Spinal cord (tissue), 10 donors: Measurements from ENCODE around the gene UBE2E2. TPM values are rescaled to one million over a fixed set of nuclear protein-coding genes. Genes with fewer than 3 reads are reported as not detected.
A peak's percentile ranks its signal among the peaks of the same experiment; 100 is the strongest.

Experiments
- DNase-seq, 6 donors: peaks; one replicate each; pipeline versions ENCODE4 v3.0.0 to v3.0.0-alpha.2; 2013 to 2015; ENCODE audit warnings: low spot score in 6 of 6, low read depth in 4 of 6
- H3K27ac ChIP-seq: one replicate; pipeline ENCODE4 v1.5.1; 2013; ENCODE audit warnings: low read depth, low read length, control low read depth
- H3K27me3 ChIP-seq: one replicate; pipeline ENCODE4 v1.6.1; 2013; ENCODE audit warnings: low read length; ENCODE audit not compliant: control insufficient read depth, insufficient read depth
- H3K36me3 ChIP-seq: one replicate; pipeline ENCODE4 v1.6.1; 2013; ENCODE audit warnings: low read length; ENCODE audit not compliant: control insufficient read depth, insufficient read depth
- H3K4me1 ChIP-seq: one replicate; pipeline ENCODE4 v1.6.1; 2013; ENCODE audit warnings: low read length; ENCODE audit not compliant: control insufficient read depth, insufficient read depth
- H3K4me3 ChIP-seq: one replicate; pipeline ENCODE4 v1.5.1; 2013; ENCODE audit warnings: low read depth, low read length, control low read depth
- H3K9me3 ChIP-seq: one replicate; pipeline ENCODE4 v1.6.1; 2013; ENCODE audit warnings: low read length; ENCODE audit not compliant: control insufficient read depth, insufficient read depth
- WGBS: methylation state at CpG from one replicate; pipeline ENCODE4 v1.1.5; 2013; ENCODE audit warnings: missing lambda C conversion rate; ENCODE audit not compliant: insufficient coverage; 5-methylcytosine and 5-hydroxymethylcytosine counted together
- polyA plus RNA-seq, 2 donors: library from polyadenylated mRNA; unstranded; fragments of 120-200 nt; gene quantifications; one replicate each; pipeline ENCODE4 v1.2.1, GENCODE V29; 2013; ENCODE audit not compliant: insufficient read length in 2 of 2
- total RNA-seq, 2 donors: library from RNA; depleted of rRNA in 1 of 2; stranded (reverse); fragments of 120-200 nt in 1 of 2; fragments of >200 nt in 1 of 2; gene quantifications; one replicate each; pipeline versions ENCODE4 v1.2.3 to v1.2.4, GENCODE V29; 2013 to 2014
- donor health status: healthy.

Gene UBE2E2
- total and polyA plus RNA-seq, 4 donors, result 38.8 to 144 (median 82.6) TPM

DNA sequence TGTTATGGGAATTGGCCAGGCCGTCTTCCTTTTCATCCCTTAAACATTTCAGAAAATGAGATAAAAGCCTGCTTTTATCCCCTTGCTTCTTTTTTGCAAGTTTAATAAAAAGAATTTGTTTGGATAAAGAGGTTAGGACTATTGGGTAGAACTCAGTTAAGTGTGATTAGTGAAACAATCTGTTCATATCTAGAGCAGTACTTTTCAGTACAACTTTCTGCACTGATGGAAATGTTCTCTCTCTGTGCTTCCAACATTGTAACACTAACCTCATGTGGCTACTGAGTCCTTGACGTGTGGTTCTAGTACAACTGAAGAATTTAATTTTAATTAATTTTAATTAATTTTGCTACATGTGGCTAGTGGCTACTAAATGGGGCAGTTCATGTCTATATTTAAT, 246.9 kb downstream of the UBE2E2 start:
- Histone ChIP-seq H3K36me3 (no peaks in the 10 kb centered on the region), H3K4me1 (no peaks in the 10 kb centered on the region), H3K9me3 (no peaks in the 10 kb centered on the region), H3K27ac (no peak overlapping the region), H3K4me3 (no peak overlapping the region), H3K27me3 (no peaks in the 10 kb centered on the region)
- no CpG with 5 or more reads among the region's 2 CpGs for WGBS
- DNase-seq, result no peak

DNA sequence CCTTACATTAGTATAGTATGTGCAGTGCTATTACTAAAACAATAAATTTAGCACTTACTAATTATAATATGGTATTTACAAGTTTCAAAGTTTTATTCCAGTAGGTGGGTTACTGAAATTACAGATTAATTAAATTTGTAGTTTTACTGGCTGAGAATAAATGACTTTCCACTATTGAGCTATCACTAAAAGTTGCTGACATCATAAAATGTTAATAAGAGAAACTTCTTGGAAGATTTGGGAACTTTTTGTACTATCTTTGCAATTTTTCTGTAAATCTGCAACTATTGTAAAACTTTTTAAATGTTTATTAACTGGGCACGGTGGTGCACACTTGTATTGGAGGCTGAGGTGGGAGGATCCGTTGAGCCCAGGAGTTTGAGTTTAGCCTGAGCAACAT, 247.7 kb downstream of the UBE2E2 start:
- WGBS, result no CpG with 5 or more reads among the region's 2 CpGs
- no peaks in the 10 kb centered on the region for H3K27me3 ChIP-seq
- DNase-seq, result no peak
- no peaks in the 10 kb centered on the region for H3K36me3 ChIP-seq
- no peaks in the 10 kb centered on the region for H3K9me3 ChIP-seq
- no peak overlapping the region for H3K4me3 ChIP-seq
- no peak overlapping the region for H3K27ac ChIP-seq
- no peaks in the 10 kb centered on the region for H3K4me1 ChIP-seq

DNA sequence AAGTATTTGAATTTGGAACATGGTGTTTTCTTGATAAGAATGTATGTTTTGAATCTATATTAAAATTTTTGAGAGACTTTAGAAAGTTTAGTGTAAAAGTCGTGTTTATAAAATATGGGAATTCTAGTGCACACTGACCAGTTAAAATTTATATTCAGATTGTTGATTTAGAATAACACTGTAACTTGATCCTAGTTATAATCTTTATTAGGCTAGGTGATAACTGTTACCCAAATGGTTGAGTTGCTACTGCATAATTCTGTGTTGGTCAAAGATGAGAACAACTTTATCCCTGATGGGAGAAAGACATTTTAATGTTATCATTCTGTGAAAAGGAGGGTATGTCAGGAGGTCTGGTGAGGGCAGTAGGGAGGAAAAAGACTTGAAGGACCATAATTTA, 249.3 kb downstream of the UBE2E2 start:
- H3K4me3 ChIP-seq, result no peak overlapping the region
- peaks cover 2% of the 10 kb centered on the region for H3K9me3 ChIP-seq
- no CpG with 5 or more reads among the region's 1 CpG for WGBS
- DNase-seq, result no peak
- no peaks in the 10 kb centered on the region for H3K36me3 ChIP-seq
- no peaks in the 10 kb centered on the region for H3K4me1 ChIP-seq
- H3K27me3 ChIP-seq, result no peaks in the 10 kb centered on the region
- H3K27ac ChIP-seq, result no peak overlapping the region

DNA sequence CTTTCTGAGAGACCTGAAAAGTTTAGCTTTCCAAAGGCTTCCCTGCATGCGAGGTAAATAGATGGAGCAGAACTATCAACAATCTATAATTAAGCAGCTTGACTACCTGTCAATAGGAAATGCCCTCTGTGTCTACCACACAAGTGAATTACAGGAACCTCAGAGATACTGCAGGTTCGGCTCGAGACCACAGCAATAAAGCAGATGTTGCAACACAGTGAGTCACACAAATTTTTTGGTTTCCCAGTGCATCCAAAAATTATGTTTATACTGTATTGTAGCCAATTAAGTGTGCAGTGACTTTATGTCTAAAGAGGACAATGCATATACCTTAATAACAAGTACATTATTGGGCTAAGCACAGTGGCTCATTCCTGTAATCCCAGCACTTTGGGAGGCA, 252.0 kb downstream of the UBE2E2 start:
- Histone ChIP-seq H3K27ac (no peak overlapping the region), H3K9me3 (peaks cover 2% of the 10 kb centered on the region), H3K4me3 (no peak overlapping the region), H3K36me3 (no peaks in the 10 kb centered on the region), H3K4me1 (peaks cover 3% of the 10 kb centered on the region), H3K27me3 (no peaks in the 10 kb centered on the region)
- 80% methylated on average over 2 of the region's 3 CpGs for WGBS
- DNase-seq, result no peak

DNA sequence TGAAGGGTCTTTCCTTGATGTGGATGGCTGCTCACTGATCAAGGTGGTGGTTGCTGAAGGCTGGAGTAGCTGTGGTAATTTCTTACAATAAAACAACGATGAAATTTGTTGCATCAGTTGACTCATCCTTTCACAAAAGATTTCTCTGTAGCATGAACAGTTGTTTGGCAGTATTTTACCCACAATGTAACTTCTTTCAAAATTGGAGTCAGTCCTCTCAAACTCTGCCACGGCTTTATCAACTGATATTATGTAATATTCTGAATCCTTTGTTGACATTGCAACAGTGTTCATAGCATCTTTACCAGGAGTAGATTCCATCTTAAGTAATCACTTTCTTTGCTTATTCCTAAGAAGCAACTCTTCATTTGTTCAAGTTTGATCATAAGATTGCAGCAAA, 252.6 kb downstream of the UBE2E2 start:
- H3K4me3 ChIP-seq, result no peak overlapping the region
- H3K9me3 ChIP-seq, result peaks cover 2% of the 10 kb centered on the region
- DNase-seq, result no peak
- H3K27ac ChIP-seq, result no peak overlapping the region
- H3K4me1 ChIP-seq, result peaks cover 3% of the 10 kb centered on the region
- WGBS, result no CpG with 5 or more reads among the region's 2 CpGs
- no peaks in the 10 kb centered on the region for H3K36me3 ChIP-seq
- H3K27me3 ChIP-seq, result no peaks in the 10 kb centered on the region

DNA sequence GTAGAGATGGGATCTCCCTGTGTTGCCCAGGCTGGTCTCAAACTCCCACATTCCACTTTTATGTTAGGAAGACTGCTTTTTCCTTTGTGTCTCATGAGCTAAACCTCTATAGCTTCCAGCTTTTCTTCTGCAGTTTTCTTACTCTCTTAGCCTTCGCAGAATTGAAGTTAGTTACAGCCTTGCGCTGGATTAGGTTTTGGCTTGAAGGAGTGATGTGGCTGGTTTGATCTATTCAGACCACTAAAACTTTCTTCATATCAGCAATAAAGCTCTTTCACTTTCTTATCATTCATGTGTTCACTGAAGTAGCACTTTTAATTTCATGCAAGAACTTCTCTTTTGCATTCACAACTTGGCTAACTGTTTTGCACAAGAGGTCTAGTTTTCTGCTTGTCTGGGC, 254.6 kb downstream of the UBE2E2 start:
- Histone ChIP-seq H3K27ac (no peak overlapping the region), H3K36me3 (no peaks in the 10 kb centered on the region), H3K27me3 (no peaks in the 10 kb centered on the region), H3K4me1 (peaks cover 3% of the 10 kb centered on the region), H3K9me3 (peaks cover 2% of the 10 kb centered on the region), H3K4me3 (no peak overlapping the region)
- no peak for DNase-seq
- WGBS, result no CpG with 5 or more reads among the region's 2 CpGs

DNA sequence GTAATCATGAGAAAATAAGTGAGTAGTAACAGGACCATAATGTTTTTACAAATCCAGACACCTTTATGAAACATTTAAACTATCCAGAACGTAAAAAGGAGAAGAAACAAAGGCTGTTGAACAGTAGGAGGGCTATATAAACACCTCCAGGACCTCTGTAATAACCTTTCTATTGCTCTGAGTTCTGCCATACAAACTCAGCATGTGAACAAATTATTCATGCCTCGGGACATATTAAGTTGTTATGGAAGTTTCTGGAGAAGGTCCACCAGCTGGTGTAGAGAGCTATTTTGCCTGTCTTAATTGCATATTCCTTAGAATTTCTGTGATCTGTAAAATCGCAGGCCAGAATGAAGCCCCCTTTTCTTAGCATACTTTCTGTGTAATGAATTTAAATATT, 256.3 kb downstream of the UBE2E2 start:
- Histone ChIP-seq H3K27me3 (no peaks in the 10 kb centered on the region), H3K4me3 (no peak overlapping the region), H3K27ac (no peak overlapping the region), H3K36me3 (no peaks in the 10 kb centered on the region), H3K4me1 (peaks cover 3% of the 10 kb centered on the region), H3K9me3 (peaks cover 2% of the 10 kb centered on the region)
- no CpG with 5 or more reads among the region's 3 CpGs for WGBS
- peak in 2 of 6 donors; percentile 49 to 91 for DNase-seq

DNA sequence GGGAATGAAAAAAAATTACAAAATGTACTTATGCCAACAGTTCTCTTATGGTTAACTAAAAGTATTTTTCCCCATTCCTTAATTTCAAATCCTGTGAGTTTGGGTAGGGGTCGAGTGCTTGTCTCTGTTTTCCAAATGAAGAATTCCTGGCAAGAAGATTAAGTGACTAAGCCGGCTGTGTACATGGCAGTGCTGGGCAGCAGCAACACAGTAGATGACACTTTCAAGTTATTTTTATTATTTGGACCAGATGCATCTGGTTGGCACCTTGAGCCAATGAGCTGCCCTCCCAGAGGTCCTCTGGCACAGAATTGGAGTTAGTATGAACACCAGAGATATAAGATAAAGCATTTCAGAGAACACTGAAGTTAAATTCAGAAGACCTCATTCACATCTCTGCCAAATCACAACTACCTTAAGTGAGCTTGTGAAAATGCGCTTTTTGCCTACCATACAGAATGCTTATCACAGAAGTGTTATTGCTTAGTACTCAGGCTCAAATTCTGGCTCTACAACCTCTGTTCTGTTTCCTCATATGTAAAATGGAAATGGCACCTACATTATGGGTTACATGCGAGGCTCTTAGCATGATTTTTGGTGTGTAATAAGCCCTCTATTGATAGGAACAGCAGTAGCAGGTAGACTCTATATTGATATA, 256.9 kb downstream of the UBE2E2 start:
- 67% methylated on average over 2 of the region's 4 CpGs for WGBS
- no peak overlapping the region for H3K27ac ChIP-seq
- peak in 2 of 6 donors; percentile 16 to 61 for DNase-seq
- H3K9me3 ChIP-seq, result peaks cover 2% of the 10 kb centered on the region
- H3K4me3 ChIP-seq, result no peak overlapping the region
- H3K4me1 ChIP-seq, result peaks cover 3% of the 10 kb centered on the region
- no peaks in the 10 kb centered on the region for H3K36me3 ChIP-seq
- H3K27me3 ChIP-seq, result no peaks in the 10 kb centered on the region

DNA sequence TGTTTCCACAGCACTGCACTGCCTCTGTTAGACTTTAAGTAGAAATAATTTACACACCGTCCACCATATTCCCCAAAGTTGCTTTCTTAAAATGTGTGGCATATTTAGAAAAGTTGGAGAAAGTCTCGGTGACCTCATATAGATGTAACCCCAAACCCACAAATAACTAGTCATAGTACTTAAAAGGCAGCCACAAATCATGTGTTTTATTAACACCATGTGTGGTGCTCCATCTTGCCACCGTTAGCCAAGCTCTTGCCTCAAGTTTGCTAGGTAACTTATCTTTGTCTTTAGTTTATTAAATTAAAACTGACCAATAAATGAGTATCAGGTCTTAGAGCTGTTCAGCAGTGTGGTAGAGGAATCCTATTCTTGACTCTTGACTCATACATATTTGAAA, 257.9 kb downstream of the UBE2E2 start:
- no CpG with 5 or more reads among the region's 3 CpGs for WGBS
- no peaks in the 10 kb centered on the region for H3K36me3 ChIP-seq
- no peak for DNase-seq
- peaks cover 3% of the 10 kb centered on the region for H3K4me1 ChIP-seq
- H3K9me3 ChIP-seq, result peaks cover 2% of the 10 kb centered on the region
- H3K27ac ChIP-seq, result no peak overlapping the region
- H3K27me3 ChIP-seq, result no peaks in the 10 kb centered on the region
- H3K4me3 ChIP-seq, result no peak overlapping the region

DNA sequence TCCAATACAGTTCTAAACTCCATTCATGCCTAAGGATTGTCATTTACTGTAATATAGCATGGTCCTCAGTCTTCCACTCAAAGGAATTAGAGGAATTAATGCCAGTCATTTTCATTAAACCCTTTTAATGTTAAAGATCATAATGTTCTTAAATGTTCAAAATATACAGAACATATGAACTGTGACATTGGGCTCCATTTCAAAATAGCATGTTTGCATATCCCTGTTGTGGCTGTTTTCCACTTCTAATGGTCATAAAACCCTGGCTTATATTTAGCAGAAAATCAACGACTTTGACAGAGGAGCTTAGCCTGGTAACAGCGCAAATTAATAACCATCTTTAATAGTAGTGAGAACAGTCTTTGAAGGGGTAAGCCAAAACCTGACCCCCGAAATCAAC, 260.7 kb downstream of the UBE2E2 start:
- DNase-seq, result no peak
- H3K27me3 ChIP-seq, result no peaks in the 10 kb centered on the region
- no peak overlapping the region for H3K4me3 ChIP-seq
- H3K9me3 ChIP-seq, result no peaks in the 10 kb centered on the region
- peaks cover 3% of the 10 kb centered on the region for H3K4me1 ChIP-seq
- no peaks in the 10 kb centered on the region for H3K36me3 ChIP-seq
- no CpG with 5 or more reads among the region's 3 CpGs for WGBS
- no peak overlapping the region for H3K27ac ChIP-seq
